SK-N-MC (cell line): Measurements from ENCODE around the gene MRPL39.

Experiments used
- EZH2 ChIP-seq: fragments of 200-600 bp; sonication (generic); IDR thresholded peaks from one replicate; pipeline ENCODE4 v1.6.1; 2017; ENCODE audit warnings: antibody characterized with exemption
- FOXP2 ChIP-seq: optimal IDR thresholded peaks from 2 replicates; pipeline ENCODE3; 2011; ENCODE audit warnings: mild to moderate bottlenecking, moderate library complexity; ENCODE audit not compliant: insufficient read depth; ENCODE audit errors: extremely low read length, control extremely low read depth
- POLR2AphosphoS5 ChIP-seq: IDR thresholded peaks from 2 replicates; pipeline ENCODE4 v1.6.1; 2012; ENCODE audit warnings: mild to moderate bottlenecking, low read depth, low read length, borderline replicate concordance

DNA sequence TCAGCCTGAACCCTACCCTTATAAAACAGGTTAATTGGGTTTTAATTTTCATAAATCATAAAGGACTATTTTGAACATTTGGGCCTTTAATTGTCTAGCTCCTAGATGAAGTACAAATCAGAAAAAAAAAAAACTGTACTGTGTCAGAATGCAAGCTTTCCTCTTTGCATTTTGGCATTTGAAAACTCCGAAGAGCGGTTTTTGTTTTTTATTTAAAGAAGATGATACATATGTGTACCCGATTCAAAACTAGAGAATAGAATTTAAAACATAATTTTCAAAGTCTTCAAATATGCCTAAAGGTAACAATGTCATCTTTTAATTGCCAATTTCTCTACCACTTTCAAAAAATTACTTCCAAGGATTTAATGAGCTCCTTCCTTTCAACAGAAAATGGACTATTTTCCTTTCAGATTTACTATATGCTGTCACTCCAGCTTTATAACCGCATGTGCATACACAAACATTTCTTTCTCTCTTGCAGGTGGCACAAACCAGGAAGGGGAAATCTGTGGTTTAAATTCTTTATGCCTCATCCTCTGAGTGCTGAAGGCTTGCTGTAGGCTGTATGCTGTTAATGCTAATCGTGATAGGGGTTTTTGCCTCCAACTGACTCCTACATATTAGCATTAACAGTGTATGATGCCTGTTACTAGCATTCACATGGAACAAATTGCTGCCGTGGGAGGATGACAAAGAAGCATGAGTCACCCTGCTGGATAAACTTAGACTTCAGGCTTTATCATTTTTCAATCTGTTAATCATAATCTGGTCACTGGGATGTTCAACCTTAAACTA lies 33.7 kb downstream of the MRPL39 start:
- TF ChIP-seq POLR2AphosphoS5 (no peak), EZH2 (no peak), FOXP2 (no peak)
